NCI-H2081 treated with DMSO at 0.1 percent for 48 hours (cell line): ENCODE data around the gene ABLIM2.

Experiments
- DNase-seq: peaks from one replicate; lab custom pipeline; 2025; lab: John Stamatoyannopoulos, UW

Gene ABLIM2

DNA sequence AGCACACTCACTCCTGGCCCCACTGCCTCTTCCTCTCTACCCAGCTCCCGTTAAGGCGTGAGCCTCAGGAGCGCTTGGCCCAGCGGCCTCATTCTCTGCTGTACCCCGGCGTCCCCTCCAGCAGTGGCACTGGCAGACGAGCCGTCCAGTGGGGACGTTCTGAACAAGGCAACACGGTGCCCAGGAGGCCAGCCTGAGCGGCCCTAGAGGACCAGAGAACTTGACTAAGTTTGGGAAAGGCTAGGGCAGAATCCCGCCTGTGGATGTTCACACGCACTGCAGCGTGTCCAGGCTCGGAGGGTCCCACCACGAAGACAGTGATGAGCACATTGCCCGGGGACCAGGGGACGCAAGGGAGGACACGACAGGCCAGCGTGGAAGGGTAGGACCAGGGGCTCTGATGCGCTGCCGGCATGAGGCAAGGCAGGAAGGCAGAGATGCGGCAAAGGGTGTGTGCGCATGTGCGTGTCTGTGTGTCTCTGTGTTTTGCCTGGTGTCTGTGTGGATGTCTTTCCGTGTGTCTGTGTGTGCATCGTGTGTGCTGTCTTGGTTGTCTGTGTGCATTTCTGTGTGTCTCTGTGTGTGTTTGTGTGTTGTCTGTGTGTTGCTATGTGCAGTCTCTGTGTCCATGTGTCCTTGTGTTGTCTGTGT lies 89.4 kb downstream of the ABLIM2 start:
- DNase-seq = no peak

DNA sequence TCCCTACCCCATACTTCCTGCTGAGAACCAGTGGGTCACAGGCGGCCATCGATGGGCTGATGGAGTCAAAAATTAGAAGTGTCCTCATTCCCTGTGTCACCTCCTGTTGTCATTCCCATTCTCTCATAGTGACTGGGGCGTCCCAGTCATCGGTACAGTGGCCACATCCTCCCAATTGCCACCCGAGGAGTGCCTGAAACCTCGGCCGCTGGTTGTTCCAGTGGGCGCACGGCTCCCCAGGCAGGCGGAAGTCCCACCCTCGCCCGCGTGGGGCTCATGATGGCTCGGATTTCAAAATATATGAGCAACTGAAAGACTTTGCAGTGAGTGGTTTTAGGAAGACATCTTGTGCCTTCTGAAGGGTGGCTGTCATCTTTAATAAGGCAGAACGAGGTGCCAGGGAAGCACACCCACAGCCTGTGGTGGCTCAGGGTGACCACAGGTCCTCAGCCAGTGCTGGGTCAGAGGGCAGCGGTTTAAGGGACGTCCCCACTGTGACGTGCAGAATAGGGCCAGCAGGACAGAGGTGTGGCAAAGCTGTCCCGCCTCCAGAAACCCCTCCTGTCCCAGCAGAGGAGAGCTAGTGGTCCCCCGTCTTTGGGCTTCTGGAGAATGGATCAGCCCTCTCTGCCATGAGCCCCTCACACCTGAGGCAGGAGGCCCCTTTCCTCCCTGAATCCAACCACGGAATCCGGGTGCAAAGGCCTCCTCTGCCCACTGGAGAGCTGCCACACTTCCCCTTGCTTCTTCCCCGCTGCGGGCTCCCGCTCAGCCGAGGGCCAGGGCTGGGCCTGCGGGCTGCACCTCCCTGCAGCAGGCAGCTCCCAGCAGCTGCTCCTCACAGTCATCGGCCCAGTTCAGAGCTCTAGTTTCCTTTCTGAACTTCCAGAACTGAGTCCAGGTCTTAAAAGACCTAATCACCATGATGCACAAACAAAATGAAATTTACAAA lies 90.4 kb downstream of the ABLIM2 start:
- no peak for DNase-seq

GRCh38 chr4:8067274-8067936 lies 91.2 kb downstream of the ABLIM2 start:
- DNase-seq = no peak

GRCh38 chr4:8066336-8066931 lies 92.2 kb downstream of the ABLIM2 start:
- DNase-seq = no peak

DNA sequence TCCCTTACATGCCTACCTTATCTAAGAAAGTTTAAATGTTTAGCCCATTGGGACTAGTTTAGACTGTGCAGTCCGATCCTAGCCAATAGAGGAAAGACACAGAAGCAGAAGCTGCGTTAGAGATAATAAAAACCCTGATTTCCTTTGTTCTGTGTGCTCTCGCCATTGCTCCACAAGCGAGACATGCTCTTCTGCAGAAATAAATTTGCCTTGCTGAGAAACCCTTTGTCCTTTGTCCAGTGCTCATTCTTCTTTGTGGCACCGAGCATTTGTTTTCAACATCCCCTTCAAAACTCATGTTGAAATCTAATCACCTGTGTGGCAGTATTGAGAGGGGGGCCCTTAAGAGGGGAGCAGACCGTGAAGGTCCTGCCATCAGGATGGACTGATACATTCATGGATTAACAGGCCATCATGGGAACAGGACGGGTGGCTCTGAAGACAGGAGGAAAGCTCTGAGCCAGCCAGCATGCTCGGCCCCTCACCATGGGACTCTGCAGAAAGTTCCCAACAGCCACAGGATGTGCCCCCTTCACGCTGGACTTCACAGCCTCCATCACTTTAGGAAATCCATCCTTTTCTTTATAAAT lies 94.5 kb downstream of the ABLIM2 start:
- no peak for DNase-seq

DNA sequence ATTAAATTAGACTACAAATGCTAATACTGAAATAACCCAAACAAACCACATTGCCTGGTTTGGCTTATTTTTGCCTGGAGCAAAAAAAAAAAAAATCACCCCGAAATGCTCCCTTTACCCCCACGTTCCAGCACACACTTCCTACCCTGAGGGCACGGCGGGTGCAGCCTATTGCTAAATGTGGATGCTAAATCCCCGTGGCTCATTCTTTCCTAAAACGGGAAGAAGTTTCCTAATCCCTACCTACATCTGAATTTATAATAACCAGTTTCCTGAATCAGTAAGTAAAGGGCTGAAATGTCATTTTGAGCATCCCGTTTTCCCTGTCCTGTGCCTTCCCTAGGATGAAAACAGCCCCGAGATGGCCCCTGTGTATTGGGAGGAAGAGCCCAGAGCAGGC lies 97.0 kb downstream of the ABLIM2 start:
- no peak for DNase-seq

GRCh38 chr4:8061145-8061544 lies 97.5 kb downstream of the ABLIM2 start:
- no peak for DNase-seq

- no peak for DNase-seq
Observed at GRCh38 chr4:8060632-8061031, 98.0 kb downstream of the ABLIM2 start.

- DNase-seq = no peak
Observed at GRCh38 chr4:8058031-8058479, 100.6 kb downstream of the ABLIM2 start.

DNA sequence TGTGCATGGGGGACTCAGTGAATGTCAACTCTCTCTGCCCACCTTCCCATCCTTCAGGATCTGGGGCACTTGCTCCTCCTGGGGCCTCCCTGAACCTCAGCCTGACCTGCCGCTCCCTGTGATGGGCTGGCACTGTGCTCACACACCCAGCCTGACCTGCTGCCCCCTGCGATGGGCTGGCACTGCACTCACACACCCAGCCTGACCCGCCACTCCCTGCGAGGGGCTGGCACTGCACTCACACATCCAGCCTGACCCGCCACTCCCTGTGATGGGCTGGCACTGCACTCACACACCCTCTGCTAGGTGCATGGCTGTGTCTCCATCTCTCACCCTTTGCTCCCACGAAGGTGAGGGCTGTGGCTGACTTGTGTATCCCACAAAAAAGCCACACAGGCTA lies 103.4 kb downstream of the ABLIM2 start:
- no peak for DNase-seq

DNA sequence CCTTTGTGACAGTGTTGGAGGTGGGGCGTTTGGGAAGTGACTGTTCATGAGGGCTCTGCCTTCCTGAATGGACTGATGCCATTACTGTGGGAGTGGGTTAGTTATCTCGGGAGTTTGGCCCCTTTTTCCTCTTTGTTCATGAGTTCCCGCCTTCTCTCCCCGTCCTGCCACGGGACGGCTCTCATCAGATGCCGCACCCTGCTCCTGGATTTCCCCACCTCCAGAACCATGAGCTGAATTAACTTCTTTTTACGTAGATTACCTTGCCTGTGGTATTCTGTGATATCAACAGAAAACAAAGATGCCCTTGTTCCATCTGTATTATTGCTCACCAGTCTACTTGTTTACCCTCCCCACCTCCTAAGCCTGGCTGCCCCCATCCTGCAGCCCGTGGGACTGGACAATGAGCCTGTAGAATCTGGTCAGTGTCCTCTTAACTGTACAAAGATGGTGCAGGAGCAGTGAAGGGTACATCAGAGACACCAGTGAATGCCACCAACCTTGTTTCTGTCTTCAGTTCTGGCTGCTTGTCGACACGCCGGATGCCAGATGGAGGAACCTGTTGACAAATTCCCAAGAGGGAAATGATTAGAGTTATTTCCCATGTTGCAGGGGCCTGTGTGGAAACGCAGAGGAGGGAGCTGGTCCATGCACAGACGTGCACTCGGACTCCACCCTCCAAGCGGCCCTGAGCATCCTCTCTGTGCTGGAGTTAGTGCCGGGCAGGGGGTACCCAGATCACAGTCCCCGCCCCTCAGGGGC lies 104.7 kb downstream of the ABLIM2 start:
- DNase-seq = no peak

DNA sequence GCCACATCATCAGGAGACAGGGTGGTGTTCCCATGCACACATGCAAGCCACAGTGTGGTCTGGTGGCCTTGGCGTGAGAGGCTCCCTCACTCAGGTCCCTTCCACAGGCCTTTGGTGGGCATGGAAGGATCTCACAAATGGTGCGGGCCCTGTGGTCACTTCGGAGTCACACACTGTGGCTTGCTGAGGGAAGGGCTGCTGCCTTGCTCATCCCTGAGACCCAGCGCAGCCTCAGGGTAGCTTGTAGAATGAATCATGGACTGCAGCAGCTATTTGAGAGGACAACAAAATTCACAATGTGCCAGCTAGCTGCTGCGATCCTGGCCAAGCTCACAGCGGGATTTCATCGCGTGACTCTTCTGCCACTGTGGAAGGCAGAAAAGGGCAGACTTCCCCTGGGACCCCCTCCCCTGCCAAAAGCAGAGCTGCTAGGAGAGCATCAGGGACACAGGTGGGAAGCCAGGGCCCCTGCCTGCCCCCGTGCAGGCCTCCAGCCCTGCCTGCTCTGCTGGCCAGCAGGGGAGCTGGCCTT lies 106.4 kb downstream of the ABLIM2 start:
- DNase-seq = no peak

DNA sequence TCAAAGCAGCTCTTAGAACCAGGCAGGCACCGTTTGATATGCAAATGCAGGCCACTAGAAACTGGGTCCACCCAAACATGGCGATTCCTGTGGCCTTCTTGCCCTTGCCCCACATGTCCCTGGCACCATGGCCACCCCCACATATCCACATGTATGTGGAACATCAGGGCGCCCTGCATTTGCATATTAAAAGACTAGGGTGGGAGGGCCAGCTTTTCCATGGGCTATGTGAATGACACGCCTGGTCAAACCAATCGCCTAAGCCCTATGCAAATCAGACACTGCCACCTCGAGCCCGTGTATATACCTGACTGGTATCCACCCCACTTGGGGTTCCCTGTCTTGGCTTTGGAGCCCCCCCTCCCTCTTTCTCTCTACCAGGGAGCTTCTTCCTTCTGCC lies 107.0 kb downstream of the ABLIM2 start:
- no peak for DNase-seq

GRCh38 chr4:8050555-8051206 lies 107.9 kb downstream of the ABLIM2 start:
- peak; percentile 87 for DNase-seq

DNA sequence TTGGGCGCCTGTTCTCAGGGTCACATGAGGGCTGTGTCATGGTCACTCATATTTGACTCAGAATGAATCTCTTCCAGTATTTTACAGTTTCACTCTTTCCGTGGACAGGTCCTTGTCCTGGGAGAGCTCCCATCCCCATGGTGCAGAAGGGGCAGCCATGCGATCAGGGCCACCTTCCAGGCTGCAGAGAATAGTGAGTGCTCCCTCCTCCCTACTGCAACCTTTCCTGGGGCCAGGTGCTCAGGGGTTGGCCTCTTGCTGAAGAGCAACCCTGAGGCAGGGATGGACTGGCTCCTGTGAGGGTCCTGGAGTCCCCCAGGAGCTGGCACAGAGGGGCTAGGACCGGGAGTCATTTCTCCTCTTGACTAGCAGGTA lies 108.4 kb downstream of the ABLIM2 start:
- no peak for DNase-seq

- DNase-seq = no peak
Observed at GRCh38 chr4:8048856-8049676, 109.5 kb downstream of the ABLIM2 start.

- DNase-seq = no peak
Observed at GRCh38 chr4:8047837-8048678, 110.6 kb downstream of the ABLIM2 start.

DNA sequence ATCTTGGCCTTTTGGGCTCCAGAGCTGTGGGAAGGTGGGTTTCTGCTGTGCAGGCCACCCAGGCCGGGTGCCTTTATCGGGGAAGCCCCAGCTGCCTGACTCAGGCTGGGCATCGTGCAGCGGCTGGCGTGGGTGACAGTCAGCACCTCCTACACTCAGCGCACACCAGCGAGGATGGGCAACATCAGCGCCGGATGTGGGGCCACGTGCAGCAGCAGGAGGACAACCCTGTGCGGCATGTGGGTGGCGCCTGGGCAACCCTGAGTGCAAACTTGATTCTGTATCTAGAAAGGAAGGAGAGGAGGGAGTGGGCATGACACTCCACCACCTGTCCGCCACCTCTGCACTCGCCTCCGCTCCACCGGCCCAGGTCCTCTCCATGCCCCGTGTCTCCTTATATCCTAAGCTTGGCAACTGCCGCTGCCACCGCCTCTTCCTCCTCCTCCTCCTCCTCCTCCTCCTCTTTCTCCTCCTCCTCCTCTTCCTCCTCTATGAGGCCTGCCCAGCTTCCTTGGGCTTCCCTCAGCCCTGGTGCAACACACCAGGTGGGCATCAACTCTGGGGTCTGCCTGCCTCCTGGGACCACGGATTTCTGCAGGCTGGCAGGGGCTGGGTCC lies 111.6 kb downstream of the ABLIM2 start:
- no peak for DNase-seq
